Measurements from ENCODE around the gene UBAC2.

The UBAC2 gene

DNA sequence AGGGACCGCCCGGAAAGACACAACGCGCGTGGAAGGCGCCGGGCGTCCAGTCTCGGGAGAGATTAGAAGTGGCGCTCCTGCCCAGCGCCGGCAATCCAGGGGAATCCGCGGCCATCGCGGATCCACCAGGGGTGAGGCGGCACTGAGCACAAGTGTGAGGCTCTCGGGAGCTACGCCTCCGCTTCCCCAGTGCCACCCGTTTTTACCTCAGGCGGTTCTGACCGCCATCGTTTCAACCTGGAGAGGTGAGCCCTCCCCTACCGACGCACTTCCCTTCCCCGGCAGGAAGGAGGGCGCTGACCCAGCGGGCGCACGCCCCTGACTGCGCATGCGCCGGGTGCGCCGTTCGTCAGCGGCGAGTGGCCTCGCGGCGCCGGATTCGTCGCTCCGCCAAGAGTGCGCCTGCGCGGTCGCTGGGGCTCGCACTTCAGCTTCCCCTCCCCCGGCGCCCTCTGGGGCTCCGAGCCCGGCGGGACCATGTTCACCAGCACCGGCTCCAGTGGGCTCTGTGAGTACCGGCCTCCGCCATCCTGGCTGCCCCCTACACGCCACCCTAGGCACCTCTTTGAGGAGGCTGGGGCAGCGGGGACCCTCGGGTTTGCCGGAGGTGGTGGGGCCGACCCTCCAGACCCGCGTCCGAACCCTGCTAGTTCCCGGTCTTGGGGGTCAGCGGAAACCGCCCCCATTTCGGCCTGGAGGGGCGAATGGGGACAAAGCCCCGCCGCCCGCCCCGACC is at the start of gene UBAC2:
UBAC2 (plus strand) TSS at position 423 of the 736 bp plus-strand sequence; CDS start at position 478, 55 bp downstream.
- H3K27me3 ChIP-seq (ENCODE audit: control insufficient read depth in 1 of 2, insufficient read depth in 2 of 2, low read length in 2 of 2) = no peaks in the 10 kb centered on the region
- peaks cover 11% of the 10 kb centered on the region for H3K4me1 ChIP-seq (ENCODE audit: control insufficient read depth, insufficient read depth, low read length)
- H3K36me3 ChIP-seq (ENCODE audit: control insufficient read depth in 2 of 2, insufficient read depth in 2 of 2, low read length in 2 of 2) = no peaks in the 10 kb centered on the region
- H3K9ac ChIP-seq (ENCODE audit: low read length in 2 of 2) = peak within 1 kb of the TSS; percentile 95 to 98
- H3K9me3 ChIP-seq (ENCODE audit: control insufficient read depth in 2 of 2, low read length in 2 of 2) = no peaks in the 10 kb centered on the region
- H3K27ac ChIP-seq (ENCODE audit: low read length) = peak within 1 kb of the TSS; percentile 97
- H3K4me3 ChIP-seq (ENCODE audit: low read length in 2 of 2) = peak within 1 kb of the TSS; percentile 92 to 95

DNA sequence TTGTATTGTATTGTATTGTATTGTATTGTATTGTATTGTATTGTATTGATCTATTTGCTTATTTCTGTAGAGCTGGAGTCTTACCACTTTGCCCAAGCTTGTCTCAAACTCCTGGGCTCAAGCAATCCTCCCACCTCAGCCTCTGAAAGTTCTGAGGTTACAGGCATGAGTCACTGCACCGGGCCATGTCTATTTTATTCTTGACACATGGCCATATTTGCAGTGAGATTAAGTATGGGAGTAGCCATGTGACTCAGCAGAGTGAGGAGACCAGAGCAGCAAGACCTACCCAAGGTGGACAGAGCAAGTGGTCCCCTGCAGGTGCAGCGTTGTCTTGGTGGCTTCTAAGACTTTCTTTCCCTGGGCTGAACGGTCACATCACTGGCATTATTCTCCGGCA is 49.1 kb upstream of the UBAC2 start:
- Histone ChIP-seq H3K4me3 (ENCODE audit: low read length in 2 of 2) (no peak overlapping the region), H3K36me3 (ENCODE audit: control insufficient read depth in 2 of 2, insufficient read depth in 2 of 2, low read length in 2 of 2) (no peaks in the 10 kb centered on the region), H3K9me3 (ENCODE audit: control insufficient read depth in 2 of 2, low read length in 2 of 2) (no peaks in the 10 kb centered on the region), H3K27me3 (ENCODE audit: control insufficient read depth in 1 of 2, insufficient read depth in 2 of 2, low read length in 2 of 2) (no peaks in the 10 kb centered on the region), H3K9ac (ENCODE audit: low read length in 2 of 2) (no peak overlapping the region), H3K4me1 (ENCODE audit: control insufficient read depth, insufficient read depth, low read length) (no peaks in the 10 kb centered on the region), H3K27ac (ENCODE audit: low read length) (no peak overlapping the region)

DNA sequence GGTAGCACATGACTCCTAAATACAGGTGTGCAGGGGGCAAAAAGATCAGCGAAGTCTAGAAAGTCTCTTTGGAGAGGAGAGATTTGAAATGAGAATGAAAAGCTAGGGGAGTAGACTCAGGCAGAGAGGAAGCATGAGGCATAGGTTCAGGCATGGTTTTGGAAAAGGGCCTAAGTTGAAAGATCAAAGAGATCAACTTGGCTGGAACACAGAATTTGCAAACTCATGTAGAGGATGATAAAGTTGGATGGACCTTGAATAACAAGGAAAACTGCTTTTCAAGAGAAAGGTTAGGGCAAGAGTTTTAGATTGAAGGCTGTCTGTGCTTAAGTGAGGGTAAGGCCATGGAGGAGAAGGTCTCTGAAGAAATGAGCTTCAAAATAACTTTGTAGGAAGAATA is 47.4 kb upstream of the UBAC2 start:
- Histone ChIP-seq H3K36me3 (ENCODE audit: control insufficient read depth in 2 of 2, insufficient read depth in 2 of 2, low read length in 2 of 2) (no peaks in the 10 kb centered on the region), H3K9ac (ENCODE audit: low read length in 2 of 2) (no peak overlapping the region), H3K4me3 (ENCODE audit: low read length in 2 of 2) (no peak overlapping the region), H3K9me3 (ENCODE audit: control insufficient read depth in 2 of 2, low read length in 2 of 2) (no peaks in the 10 kb centered on the region), H3K4me1 (ENCODE audit: control insufficient read depth, insufficient read depth, low read length) (no peaks in the 10 kb centered on the region), H3K27me3 (ENCODE audit: control insufficient read depth in 1 of 2, insufficient read depth in 2 of 2, low read length in 2 of 2) (no peaks in the 10 kb centered on the region), H3K27ac (ENCODE audit: low read length) (no peak overlapping the region)

GRCh38 chr13:99154064-99154463 is 46.6 kb upstream of the UBAC2 start:
- no peaks in the 10 kb centered on the region for H3K27me3 ChIP-seq (ENCODE audit: control insufficient read depth in 1 of 2, insufficient read depth in 2 of 2, low read length in 2 of 2)

DNA sequence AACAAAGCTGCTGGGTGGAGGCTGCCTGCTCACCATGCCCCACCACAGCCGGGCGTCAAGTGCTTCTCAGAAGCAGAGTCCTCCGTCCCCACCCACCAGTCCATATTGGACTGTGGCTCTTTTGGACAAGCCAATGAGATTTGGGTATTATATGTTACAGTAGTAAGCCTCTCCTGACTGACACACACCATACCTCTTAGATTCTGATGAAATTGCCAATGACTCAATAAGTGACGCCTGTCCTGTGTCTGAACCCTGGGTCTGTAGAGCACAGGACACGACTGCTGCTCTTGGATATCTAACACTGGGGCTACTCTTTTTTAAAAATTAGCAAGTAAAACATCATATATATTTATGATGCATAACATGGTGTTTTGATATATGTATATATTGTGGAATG is 44.8 kb upstream of the UBAC2 start:
- Histone ChIP-seq H3K27me3 (ENCODE audit: control insufficient read depth in 1 of 2, insufficient read depth in 2 of 2, low read length in 2 of 2) (no peaks in the 10 kb centered on the region), H3K27ac (ENCODE audit: low read length) (no peak overlapping the region), H3K4me3 (ENCODE audit: low read length in 2 of 2) (no peak overlapping the region), H3K36me3 (ENCODE audit: control insufficient read depth in 2 of 2, insufficient read depth in 2 of 2, low read length in 2 of 2) (no peaks in the 10 kb centered on the region), H3K9ac (ENCODE audit: low read length in 2 of 2) (no peak overlapping the region), H3K9me3 (ENCODE audit: control insufficient read depth in 2 of 2, low read length in 2 of 2) (no peaks in the 10 kb centered on the region), H3K4me1 (ENCODE audit: control insufficient read depth, insufficient read depth, low read length) (no peaks in the 10 kb centered on the region)

More at GRCh38 chr13:99154064-99154463, 46.6 kb upstream of the UBAC2 start:
- Histone ChIP-seq H3K9ac (ENCODE audit: low read length in 2 of 2) (no peak overlapping the region), H3K4me1 (ENCODE audit: control insufficient read depth, insufficient read depth, low read length) (no peaks in the 10 kb centered on the region), H3K36me3 (ENCODE audit: control insufficient read depth in 2 of 2, insufficient read depth in 2 of 2, low read length in 2 of 2) (no peaks in the 10 kb centered on the region), H3K9me3 (ENCODE audit: control insufficient read depth in 2 of 2, low read length in 2 of 2) (no peaks in the 10 kb centered on the region), H3K4me3 (ENCODE audit: low read length in 2 of 2) (no peak overlapping the region), H3K27ac (ENCODE audit: low read length) (no peak overlapping the region)

DNA sequence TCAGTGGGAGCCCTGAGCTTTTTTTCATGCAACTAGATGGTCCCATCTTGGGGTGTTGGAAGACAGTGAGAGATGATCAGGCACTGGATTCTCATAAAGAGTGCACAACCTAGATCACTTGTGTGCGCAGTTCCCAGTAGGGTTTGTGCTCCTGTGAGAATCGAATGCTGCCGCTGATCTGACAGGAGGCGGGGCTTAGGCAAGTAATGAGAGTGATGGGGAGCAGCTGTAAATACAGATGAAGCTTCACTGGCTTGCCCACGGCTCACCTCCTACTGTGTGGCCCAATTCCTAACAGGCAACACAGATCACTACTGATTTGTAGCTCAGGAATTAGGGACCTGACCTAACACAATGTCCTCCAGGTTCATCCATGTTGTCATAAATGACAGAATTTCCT is 43.6 kb upstream of the UBAC2 start:
- H3K4me1 ChIP-seq (ENCODE audit: control insufficient read depth, insufficient read depth, low read length) = no peaks in the 10 kb centered on the region
- H3K9me3 ChIP-seq (ENCODE audit: control insufficient read depth in 2 of 2, low read length in 2 of 2) = no peaks in the 10 kb centered on the region
- H3K9ac ChIP-seq (ENCODE audit: low read length in 2 of 2) = no peak overlapping the region
- H3K27me3 ChIP-seq (ENCODE audit: control insufficient read depth in 1 of 2, insufficient read depth in 2 of 2, low read length in 2 of 2) = no peaks in the 10 kb centered on the region
- H3K36me3 ChIP-seq (ENCODE audit: control insufficient read depth in 2 of 2, insufficient read depth in 2 of 2, low read length in 2 of 2) = no peaks in the 10 kb centered on the region
- H3K4me3 ChIP-seq (ENCODE audit: low read length in 2 of 2) = no peak overlapping the region
- no peak overlapping the region for H3K27ac ChIP-seq (ENCODE audit: low read length)

GRCh38 chr13:99158846-99159245 is 41.8 kb upstream of the UBAC2 start:
- Histone ChIP-seq H3K27me3 (ENCODE audit: control insufficient read depth in 1 of 2, insufficient read depth in 2 of 2, low read length in 2 of 2) (no peaks in the 10 kb centered on the region), H3K27ac (ENCODE audit: low read length) (no peak overlapping the region), H3K4me1 (ENCODE audit: control insufficient read depth, insufficient read depth, low read length) (no peaks in the 10 kb centered on the region), H3K9me3 (ENCODE audit: control insufficient read depth in 2 of 2, low read length in 2 of 2) (no peaks in the 10 kb centered on the region), H3K36me3 (ENCODE audit: control insufficient read depth in 2 of 2, insufficient read depth in 2 of 2, low read length in 2 of 2) (no peaks in the 10 kb centered on the region), H3K4me3 (ENCODE audit: low read length in 2 of 2) (no peak overlapping the region), H3K9ac (ENCODE audit: low read length in 2 of 2) (no peak overlapping the region)

DNA sequence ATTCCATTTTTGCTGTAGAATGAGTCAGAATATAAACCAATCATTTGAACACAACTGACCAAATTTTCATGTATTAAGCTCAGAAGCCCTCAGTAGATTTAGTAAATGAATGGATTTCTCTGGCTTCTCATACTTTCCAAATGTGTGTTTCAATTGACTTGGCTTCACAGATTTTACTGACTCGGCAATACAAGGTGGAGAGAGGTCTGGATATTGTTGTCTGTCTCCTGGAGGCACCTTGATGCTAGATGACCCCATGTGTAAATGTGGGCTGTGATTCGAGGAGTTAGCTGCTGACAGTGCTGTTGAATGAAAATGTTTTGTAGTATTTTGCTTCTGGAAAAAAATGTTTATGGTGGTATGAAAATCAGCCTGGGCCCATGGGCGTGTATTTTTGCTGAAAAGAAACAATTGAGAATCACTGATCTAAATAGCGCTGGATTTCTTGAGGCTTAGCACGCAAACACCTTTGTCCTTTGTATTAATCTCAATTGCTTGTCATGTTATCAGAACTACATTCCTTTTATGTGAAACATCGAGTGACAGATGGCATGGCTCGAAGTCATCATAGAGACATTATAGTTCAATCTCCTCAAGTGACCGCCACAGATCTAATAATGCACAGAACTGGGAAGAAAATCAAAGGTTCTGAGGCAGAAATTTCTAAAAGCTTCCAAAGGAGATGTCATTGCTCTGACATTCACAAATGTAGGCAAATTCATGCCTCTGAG is 41.2 kb upstream of the UBAC2 start:
- no peaks in the 10 kb centered on the region for H3K36me3 ChIP-seq (ENCODE audit: control insufficient read depth in 2 of 2, insufficient read depth in 2 of 2, low read length in 2 of 2)
- no peaks in the 10 kb centered on the region for H3K9me3 ChIP-seq (ENCODE audit: control insufficient read depth in 2 of 2, low read length in 2 of 2)
- no peaks in the 10 kb centered on the region for H3K27me3 ChIP-seq (ENCODE audit: control insufficient read depth in 1 of 2, insufficient read depth in 2 of 2, low read length in 2 of 2)
- H3K27ac ChIP-seq (ENCODE audit: low read length) = no peak overlapping the region
- no peaks in the 10 kb centered on the region for H3K4me1 ChIP-seq (ENCODE audit: control insufficient read depth, insufficient read depth, low read length)
- no peak overlapping the region for H3K9ac ChIP-seq (ENCODE audit: low read length in 2 of 2)
- H3K4me3 ChIP-seq (ENCODE audit: low read length in 2 of 2) = no peak overlapping the region

DNA sequence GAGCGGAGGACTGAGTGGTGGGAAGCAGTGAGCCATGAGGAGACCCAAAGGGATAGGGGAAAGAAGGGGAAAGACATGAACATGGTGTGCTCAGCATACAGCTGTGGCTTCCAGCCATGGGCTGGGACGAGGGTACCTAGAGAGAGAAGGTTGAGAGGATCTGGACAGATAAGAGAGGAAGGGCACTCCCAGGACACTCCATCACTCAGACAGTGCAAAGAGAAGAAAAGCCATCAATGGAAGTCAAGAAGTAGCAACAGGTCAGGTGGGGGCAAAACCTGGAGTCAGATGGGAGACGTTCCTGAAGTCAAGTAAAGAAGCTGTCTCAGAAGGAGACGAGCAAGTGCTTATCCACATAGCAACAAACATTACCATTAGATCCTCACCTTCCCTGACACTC is 40.2 kb upstream of the UBAC2 start:
- Histone ChIP-seq H3K27ac (ENCODE audit: low read length) (no peak overlapping the region), H3K4me1 (ENCODE audit: control insufficient read depth, insufficient read depth, low read length) (no peaks in the 10 kb centered on the region), H3K9ac (ENCODE audit: low read length in 2 of 2) (no peak overlapping the region), H3K27me3 (ENCODE audit: control insufficient read depth in 1 of 2, insufficient read depth in 2 of 2, low read length in 2 of 2) (no peaks in the 10 kb centered on the region), H3K9me3 (ENCODE audit: control insufficient read depth in 2 of 2, low read length in 2 of 2) (no peaks in the 10 kb centered on the region), H3K36me3 (ENCODE audit: control insufficient read depth in 2 of 2, insufficient read depth in 2 of 2, low read length in 2 of 2) (no peaks in the 10 kb centered on the region), H3K4me3 (ENCODE audit: low read length in 2 of 2) (no peak overlapping the region)

DNA sequence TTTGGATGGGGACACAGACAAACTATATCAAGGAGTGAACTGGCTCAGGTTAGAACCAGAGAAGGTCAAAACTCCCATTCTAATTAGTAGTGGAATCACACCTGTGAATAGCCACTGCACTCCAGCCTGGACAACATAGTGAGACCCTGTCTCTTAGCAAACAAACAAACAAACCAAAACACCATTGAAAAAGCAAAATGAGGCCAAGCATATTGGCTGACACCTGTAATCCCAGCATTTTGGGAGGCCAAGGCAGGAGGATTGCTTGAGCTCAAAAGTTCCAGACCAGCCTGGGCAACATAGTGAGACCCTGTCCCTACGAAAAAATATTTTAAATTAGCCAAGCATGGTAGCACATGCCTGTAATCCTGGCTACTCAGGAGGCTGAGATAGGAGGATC is 39.1 kb upstream of the UBAC2 start:
- H3K4me1 ChIP-seq (ENCODE audit: control insufficient read depth, insufficient read depth, low read length) = no peaks in the 10 kb centered on the region
- no peaks in the 10 kb centered on the region for H3K36me3 ChIP-seq (ENCODE audit: control insufficient read depth in 2 of 2, insufficient read depth in 2 of 2, low read length in 2 of 2)
- no peak overlapping the region for H3K9ac ChIP-seq (ENCODE audit: low read length in 2 of 2)
- H3K27me3 ChIP-seq (ENCODE audit: control insufficient read depth in 1 of 2, insufficient read depth in 2 of 2, low read length in 2 of 2) = no peaks in the 10 kb centered on the region
- H3K4me3 ChIP-seq (ENCODE audit: low read length in 2 of 2) = no peak overlapping the region
- H3K9me3 ChIP-seq (ENCODE audit: control insufficient read depth in 2 of 2, low read length in 2 of 2) = no peaks in the 10 kb centered on the region
- no peak overlapping the region for H3K27ac ChIP-seq (ENCODE audit: low read length)
